A375 (cell line): ENCODE measurements around the gene ATP6V1G3. TPM values are rescaled to one million over a fixed set of nuclear protein-coding genes. Genes with fewer than 3 reads are reported as not detected.

Experiments
- total RNA-seq: library from RNA; depleted of rRNA; stranded (reverse); fragments of >200 nt; shearing (Covaris generic); gene quantifications from 2 replicates; pipeline ENCODE4 v1.2.3, GENCODE V29; 2014; rRNA removed

Gene ATP6V1G3, protein sequence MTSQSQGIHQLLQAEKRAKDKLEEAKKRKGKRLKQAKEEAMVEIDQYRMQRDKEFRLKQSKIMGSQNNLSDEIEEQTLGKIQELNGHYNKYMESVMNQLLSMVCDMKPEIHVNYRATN
- total RNA-seq, result not detected in 2 replicates

DNA sequence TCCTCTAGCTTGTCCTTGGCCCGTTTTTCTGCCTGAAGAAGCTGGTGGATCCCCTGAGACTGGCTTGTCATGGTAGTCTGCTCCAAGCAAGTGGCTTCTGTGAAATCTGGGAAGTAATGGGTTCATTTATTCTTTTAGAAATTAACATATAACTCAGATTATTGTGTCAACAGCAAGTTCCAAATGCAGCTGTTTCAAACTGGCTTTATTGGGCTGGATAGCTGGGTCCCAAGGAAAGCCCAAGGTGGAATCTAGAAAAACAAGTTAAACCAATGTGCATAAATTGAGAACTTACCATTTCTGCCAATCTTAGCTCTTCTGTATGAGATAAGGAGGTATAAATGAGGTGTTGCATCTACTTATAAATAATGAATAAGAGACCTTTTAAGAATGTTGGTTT, at the start of gene ATP6V1G3:
ATP6V1G3 (minus strand) TSS at position 101 of the 400 bp plus-strand sequence; CDS start at position 71, 30 bp downstream.

Other genes with a start within 250 kb of the ATP6V1G3 start
- gene PTPRC, start 98.4 kb upstream of the ATP6V1G3 start, total RNA-seq, result not detected in 2 replicates